Left lobe of liver (tissue), 2 donors: Measurements from ENCODE around the gene FLOT2. TPM values are rescaled to one million over a fixed set of nuclear protein-coding genes. Genes with fewer than 3 reads are reported as not detected.
"Not testable (repeated sequence)": the region's sequence is repeated elsewhere in the genome, so short reads cannot be mapped to it uniquely, and the experiment has no call there.

ENCODE experiments used
- ATAC-seq: fragments of 200-7000 bp; cut with Tn5 transposase; one replicate; pipeline ENCODE4 v1.9.1; 2020; ENCODE audit warnings: mild to moderate bottlenecking, moderate library complexity
- DNase-seq: peaks from one replicate; pipeline ENCODE4 v3.0.0-alpha.2; 2020; ENCODE audit warnings: low spot score
- total RNA-seq: library from RNA; stranded (reverse); gene quantifications from one replicate; pipeline ENCODE4 v1.2.1, GENCODE V29; 2021
- donor health status: DM: no; HTN: no; CAD: no; lungs with moderate emphysema.
- donor health status: DM: no; HTN: yes; CAD: no.

The FLOT2 gene
- total RNA-seq, 1 donor from 2014 or later: 70.6 TPM

- no peak for ATAC-seq
Measured at GRCh38 chr17:28897769-28898526, 415 bp upstream of the FLOT2 start.

GRCh38 chr17:28896491-28896883 lies 1.0 kb downstream of the FLOT2 start:
- DNase-seq (no peak), ATAC-seq (no peak)

More at GRCh38 chr17:28897769-28898526, 415 bp upstream of the FLOT2 start:
- DNase-seq: no peak

DNA sequence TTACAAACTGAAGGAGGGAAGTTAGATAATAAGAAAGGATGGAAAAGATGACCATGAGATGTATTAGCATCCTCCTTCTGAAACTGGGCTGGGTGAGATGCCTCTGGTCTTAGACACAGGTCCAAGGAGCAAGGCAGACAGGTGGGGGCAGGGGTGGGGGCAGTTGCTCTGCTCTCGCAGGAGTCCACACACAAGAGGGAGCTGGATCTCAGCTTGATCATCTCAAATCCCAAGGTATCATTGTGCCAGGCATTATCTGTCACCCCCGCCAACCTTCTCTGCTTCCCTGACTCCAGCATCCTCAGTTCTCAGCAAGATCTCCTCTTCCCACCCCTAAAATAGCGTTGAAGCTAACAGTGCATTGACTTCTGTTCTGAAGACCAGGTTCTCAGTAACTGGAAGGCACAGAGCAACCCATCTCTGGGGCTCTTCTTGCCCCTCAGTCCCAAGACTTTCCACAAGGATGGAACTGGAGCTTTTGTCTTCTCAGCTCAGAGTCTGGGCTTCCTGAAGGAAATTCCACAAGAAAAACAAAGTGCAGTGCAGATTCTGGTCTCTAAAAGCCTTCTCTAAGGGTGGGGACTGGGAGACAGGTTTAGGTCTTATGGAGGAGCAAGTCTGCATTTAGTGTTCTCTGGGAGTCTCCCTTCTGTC lies 1.6 kb downstream of the FLOT2 start:
- DNase-seq (no peak), ATAC-seq (no peak)

DNA sequence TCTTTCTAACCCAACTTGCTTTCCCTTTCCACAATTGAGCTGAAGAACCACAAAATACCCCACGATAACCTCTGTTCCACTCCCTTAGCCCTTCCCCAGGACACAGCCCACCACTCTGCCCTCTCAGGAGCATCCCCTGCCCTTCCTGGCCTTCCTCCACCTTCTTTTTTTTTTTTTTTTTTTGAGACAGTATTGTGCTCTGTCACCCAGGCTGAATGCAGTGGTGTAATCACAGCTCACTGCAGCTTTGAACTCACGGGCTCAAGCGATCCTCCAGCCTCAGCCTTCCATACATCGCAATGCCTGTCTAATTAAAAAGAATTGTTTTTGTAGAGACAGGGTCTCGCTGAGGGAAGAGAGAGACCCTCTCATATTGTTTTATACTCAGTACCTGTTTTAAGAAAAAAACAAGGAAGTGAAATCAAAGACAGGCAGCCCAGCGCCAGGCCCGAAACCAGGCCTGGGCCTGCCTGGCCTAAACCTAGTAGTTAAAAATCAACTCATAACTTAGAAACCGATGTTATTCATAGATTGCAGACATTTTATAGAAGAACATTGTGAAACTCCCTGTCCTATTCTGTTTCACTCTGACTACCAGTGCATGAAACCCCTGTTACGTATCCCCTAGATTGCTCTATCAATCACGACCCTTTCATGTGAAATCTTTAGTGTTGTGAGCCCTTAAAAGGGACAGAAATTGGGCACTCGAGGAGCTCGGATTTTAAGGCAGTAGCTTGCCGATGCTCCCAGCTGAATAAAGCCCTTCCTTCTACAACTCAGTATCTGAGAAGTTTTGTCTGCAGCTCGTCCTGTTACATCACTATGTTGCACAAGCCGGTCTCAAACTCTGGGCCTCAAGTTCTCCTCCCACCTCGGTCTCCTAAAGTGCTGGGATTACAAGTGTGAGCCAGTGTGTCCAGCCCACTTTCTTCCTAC lies 4.0 kb downstream of the FLOT2 start:
- not testable (repeated sequence) for DNase-seq, ATAC-seq

GRCh38 chr17:28892024-28892423 lies 5.5 kb downstream of the FLOT2 start:
- DNase-seq: no peak
- no peak for ATAC-seq

GRCh38 chr17:28891201-28891600 lies 6.3 kb downstream of the FLOT2 start:
- no peak for DNase-seq
- ATAC-seq: no peak

GRCh38 chr17:28889996-28890395 lies 7.5 kb downstream of the FLOT2 start:
- DNase-seq: no peak
- ATAC-seq: no peak

DNA sequence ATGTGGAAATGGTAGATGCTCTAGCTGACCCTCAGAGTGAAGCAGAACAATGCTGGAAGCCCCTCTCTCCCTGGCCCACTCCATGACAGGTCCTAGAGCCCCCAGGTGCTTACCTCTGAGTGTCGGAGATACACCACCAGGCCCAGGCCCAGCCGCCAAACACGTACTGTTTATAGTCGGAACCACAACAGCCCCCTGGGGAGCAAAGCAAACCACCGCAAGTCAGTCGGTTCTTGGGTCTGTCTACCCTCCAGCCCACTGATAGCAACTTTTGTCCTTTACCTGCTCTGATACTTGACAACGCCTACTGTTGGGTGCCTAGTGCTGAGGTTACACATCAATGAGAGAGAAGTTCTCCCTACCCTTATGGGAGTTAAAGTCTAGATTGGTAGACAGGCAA lies 8.7 kb downstream of the FLOT2 start:
- DNase-seq (no peak), ATAC-seq (no peak)

DNA sequence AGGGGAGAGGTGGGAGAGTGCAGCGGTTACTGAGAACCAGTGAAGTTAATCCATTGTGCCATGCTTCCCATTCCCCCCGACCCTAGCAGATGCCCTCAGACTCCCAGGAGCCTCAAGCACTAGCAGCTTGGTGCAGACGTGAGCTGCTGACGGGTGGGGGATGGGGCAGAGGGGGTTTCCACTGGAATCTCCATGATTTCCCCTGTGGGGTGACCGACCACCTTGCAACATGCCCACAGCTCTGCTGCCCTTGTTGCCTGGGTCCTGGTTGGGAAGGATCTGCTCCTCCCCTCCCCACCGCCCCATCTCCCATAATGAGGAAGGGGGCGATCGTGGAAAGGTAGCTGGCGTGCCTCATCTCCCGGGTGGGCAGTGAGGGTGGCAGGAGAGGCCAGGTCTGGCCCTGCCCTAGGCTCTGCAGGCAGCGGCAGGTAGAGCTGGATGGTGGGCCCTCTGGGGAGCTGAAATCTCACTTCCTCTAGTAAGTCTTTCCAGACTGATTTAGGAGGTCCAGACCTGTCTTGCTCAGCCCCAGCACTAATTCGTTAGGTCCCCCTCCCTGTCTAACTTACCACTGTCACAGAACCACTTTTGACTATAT lies 9.6 kb downstream of the FLOT2 start:
- ATAC-seq (no peak), DNase-seq (no peak)

DNA sequence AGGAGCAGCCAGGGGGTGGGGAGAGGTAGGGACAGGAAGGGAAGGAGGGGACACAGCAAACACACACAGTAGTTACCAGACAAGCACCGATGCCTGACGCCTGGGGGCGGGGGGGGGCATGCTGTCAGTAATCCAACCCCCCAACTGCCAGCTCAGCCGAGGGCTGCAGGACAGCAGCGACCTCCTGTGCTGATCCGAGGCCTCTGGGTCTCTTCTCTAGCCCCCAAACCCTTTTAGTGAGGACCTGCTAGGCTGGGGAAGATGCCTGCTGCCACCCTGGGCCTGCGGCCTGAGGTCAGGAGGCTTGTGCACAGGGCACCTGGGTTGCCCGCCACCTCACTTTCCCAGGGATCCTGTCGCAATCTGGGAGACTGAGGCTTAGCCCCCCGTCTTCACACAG lies 11.6 kb downstream of the FLOT2 start:
- ATAC-seq: no peak
- no peak for DNase-seq

GRCh38 chr17:28885363-28885762 lies 12.2 kb downstream of the FLOT2 start:
- no peak for ATAC-seq
- DNase-seq: no peak

GRCh38 chr17:28883967-28884702 lies 13.4 kb downstream of the FLOT2 start:
- ATAC-seq (no peak), DNase-seq (no peak)

- ATAC-seq (no peak), DNase-seq (no peak)
Measured at GRCh38 chr17:28882154-28882895, 15.2 kb downstream of the FLOT2 start.

DNA sequence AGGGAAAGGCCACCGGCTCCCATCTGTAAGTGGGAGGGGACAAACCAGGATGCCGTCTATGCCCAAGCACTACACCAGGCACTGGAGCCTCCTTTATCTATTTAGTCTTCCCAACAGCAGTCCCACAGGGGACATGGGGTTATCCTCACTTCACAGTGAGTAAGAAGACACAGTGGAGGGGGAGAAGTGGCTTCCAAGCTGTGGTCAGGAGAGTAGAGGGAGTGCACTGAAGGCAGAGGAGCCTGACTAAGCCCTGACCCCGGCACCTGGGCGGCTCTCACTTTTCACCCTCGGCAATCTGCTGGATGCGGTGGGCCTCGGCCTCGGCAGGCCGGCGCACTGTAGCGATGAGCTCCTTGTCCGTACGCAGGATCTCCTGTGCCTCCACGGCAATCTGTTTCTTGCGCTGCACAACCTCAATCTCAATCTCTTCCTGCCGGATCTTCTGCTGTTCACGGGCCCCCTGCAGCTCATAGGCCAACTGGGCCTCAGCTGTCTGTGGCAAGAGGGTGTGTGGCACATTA lies 15.9 kb downstream of the FLOT2 start:
- DNase-seq: no peak
- ATAC-seq: no peak

DNA sequence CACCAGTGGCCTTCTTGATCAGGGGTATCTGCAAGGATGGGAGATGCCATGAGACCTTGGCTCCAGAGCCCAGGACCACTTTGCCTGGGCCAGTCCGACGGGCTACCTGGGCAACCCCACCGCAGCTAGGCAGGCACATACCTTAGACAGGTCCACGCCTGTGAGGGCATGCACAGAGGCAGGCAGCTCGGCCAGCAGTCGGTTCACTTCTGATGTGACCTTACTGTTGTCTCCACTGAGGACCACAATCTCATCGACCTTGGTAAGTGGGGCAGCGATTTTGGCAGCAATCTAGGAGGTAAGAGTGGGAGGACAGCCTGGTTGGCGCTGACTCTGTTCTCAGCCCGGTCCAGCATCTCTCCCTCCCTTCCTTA lies 17.0 kb downstream of the FLOT2 start:
- ATAC-seq (no peak), DNase-seq (no peak)

GRCh38 chr17:28879886-28880571 lies 17.5 kb downstream of the FLOT2 start:
- ATAC-seq (no peak), DNase-seq (no peak)

DNA sequence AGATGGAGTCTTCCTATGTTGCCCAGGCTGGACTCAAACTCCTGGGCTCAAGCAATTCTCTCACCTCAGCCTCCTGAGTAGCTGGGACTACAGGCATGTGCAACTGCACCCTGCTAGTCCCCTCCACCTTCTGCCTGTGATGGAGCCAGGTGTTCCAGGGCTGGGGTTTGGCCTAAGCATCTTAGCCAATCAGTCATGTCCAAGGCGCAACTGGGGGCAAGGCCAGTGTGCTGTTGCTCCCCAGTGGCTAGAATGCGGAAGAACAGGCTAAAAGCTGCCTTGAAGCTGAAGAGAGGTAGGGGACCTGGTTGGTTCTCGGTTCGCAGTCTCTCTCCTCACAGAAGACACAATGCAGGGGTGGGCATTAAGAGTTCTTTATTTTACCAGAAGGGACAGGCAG lies 18.6 kb downstream of the FLOT2 start:
- no peak for DNase-seq
- peak; percentile 74 for ATAC-seq

DNA sequence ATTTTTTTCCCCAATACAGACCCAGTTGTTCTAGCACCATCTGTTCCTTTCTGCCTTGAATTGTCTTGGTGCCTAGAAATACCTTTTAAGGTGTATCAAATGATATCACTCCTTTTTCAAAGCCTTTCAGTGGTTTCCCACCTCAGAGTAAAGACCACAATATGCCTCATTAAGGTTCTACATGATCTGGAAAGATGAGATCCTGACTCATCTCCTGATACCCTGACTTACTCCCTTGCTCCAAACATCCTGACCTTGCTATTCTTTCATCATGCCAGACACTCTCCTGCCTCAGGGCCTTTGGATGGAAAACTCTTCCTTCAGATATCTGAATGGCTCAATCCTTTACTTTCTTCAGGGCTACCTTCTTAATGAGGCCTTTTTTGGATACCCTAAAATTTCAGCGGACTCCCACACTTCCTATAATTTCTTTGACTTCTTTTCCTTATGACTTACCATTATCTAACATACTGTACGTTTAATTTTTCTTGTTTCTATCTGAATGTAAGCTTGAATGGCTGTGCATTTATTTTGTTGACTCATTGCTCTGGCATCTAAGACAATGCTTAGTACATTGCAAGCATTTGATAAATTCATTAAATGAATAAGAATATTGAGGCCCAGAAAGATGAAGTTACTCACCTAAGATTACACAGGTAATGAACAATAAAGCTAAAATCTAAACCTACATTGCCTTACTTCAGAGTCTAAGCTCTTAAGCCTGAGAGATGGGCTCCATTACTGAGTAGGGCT lies 19.2 kb downstream of the FLOT2 start:
- no peak for DNase-seq
- no peak for ATAC-seq
